Measurements from ENCODE around the gene DBNL. TPM values are rescaled to one million over a fixed set of nuclear protein-coding genes. Genes with fewer than 3 reads are reported as not detected.
"Not testable (repeated sequence)": the region's sequence is repeated elsewhere in the genome, so short reads cannot be mapped to it uniquely, and the experiment has no call there.

Gene DBNL
- total and polyA plus RNA-seq, 4 donors = 26.1 to 60.2 (median 41.5) TPM

GRCh38 chr7:44038961-44039558 is 5.4 kb upstream of the DBNL start:
- TF ChIP-seq GABPA (IDR thresholded peaks at IDR 0.05 in 1 of 2, conservative IDR thresholded peaks at IDR 0.05 in 1 of 2) (peak in 1 of 2 donors; percentile 62), FOXA1 (IDR thresholded peaks at IDR 0.05) (peak; percentile 90), SP1 (IDR thresholded peaks at IDR 0.05) (peak; percentile 60), HNF4A (conservative IDR thresholded peaks at IDR 0.05) (peak; percentile 28 to 36), FOXA2 (IDR thresholded peaks at IDR 0.05) (peak; percentile 93), NR2F2 (IDR thresholded peaks at IDR 0.05) (peak; percentile 43), RXRA (IDR thresholded peaks at IDR 0.05) (peak; percentile 55 to 70)

GRCh38 chr7:44039800-44040492 is 4.6 kb upstream of the DBNL start:
- Histone ChIP-seq H3K4me3 (ENCODE audit: low read depth in 1 of 3, low read length in 3 of 3) (peak overlapping the region in 1 of 3 donors; percentile 23), H3K4me1 (ENCODE audit: control insufficient read depth in 4 of 4, insufficient read depth in 4 of 4, low read length in 3 of 4) (peaks cover 4 to 11% (median 8%) of the 10 kb centered on the region in 4 donors)
- not testable (repeated sequence) for H3K9me3 ChIP-seq (ENCODE audit: control insufficient read depth in 4 of 4, low read length in 3 of 4); H3K36me3 ChIP-seq (ENCODE audit: control insufficient read depth in 4 of 4, insufficient read depth in 3 of 4, low read depth in 1 of 4, low read length in 3 of 4); H3K27ac ChIP-seq (ENCODE audit: low read depth in 1 of 2, low read length in 2 of 2); H3K27me3 ChIP-seq (ENCODE audit: control insufficient read depth in 4 of 4, insufficient read depth in 4 of 4, low read length in 3 of 4); DNase-seq (ENCODE audit: low spot score); H3K9ac ChIP-seq (ENCODE audit: low read depth in 1 of 2, low read length in 2 of 2)
- 44% methylated on average over 19 of the region's 40 CpGs for whole genome bisulfite sequencing

More at GRCh38 chr7:44038961-44039558, 5.4 kb upstream of the DBNL start:
- WGBS = 4% methylated on average over 21 of the region's 26 CpGs
- not testable (repeated sequence) for H3K9ac ChIP-seq (ENCODE audit: low read depth in 1 of 2, low read length in 2 of 2); H3K9me3 ChIP-seq (ENCODE audit: control insufficient read depth in 4 of 4, low read length in 3 of 4); H3K36me3 ChIP-seq (ENCODE audit: control insufficient read depth in 4 of 4, insufficient read depth in 3 of 4, low read depth in 1 of 4, low read length in 3 of 4); H3K27me3 ChIP-seq (ENCODE audit: control insufficient read depth in 4 of 4, insufficient read depth in 4 of 4, low read length in 3 of 4); H3K4me1 ChIP-seq (ENCODE audit: control insufficient read depth in 4 of 4, insufficient read depth in 4 of 4, low read length in 3 of 4)
- Histone ChIP-seq H3K4me3 (ENCODE audit: low read depth in 1 of 3, low read length in 3 of 3) (peak overlapping the region in 1 of 3 donors; percentile 7), H3K27ac (ENCODE audit: low read depth in 1 of 2, low read length in 2 of 2) (peak overlapping the region; percentile 61 to 75)
- DNase-seq (ENCODE audit: low spot score) = peak; percentile 91

GRCh38 chr7:44040493-44040891 is 4.0 kb upstream of the DBNL start:
- TF ChIP-seq CTCF (IDR thresholded peaks at IDR 0.05; ENCODE audit: low read depth, low read length, missing input control) = peak; percentile 3
- not testable (repeated sequence) for H3K27ac ChIP-seq (ENCODE audit: low read depth in 1 of 2, low read length in 2 of 2); DNase-seq (ENCODE audit: low spot score); H3K27me3 ChIP-seq (ENCODE audit: control insufficient read depth in 4 of 4, insufficient read depth in 4 of 4, low read length in 3 of 4); H3K9ac ChIP-seq (ENCODE audit: low read depth in 1 of 2, low read length in 2 of 2); H3K9me3 ChIP-seq (ENCODE audit: control insufficient read depth in 4 of 4, low read length in 3 of 4); H3K36me3 ChIP-seq (ENCODE audit: control insufficient read depth in 4 of 4, insufficient read depth in 3 of 4, low read depth in 1 of 4, low read length in 3 of 4)
- Histone ChIP-seq H3K4me1 (ENCODE audit: control insufficient read depth in 4 of 4, insufficient read depth in 4 of 4, low read length in 3 of 4) (peaks cover 5 to 16% (median 13%) of the 10 kb centered on the region in 4 donors), H3K4me3 (ENCODE audit: low read depth in 1 of 3, low read length in 3 of 3) (peak overlapping the region in 1 of 3 donors; percentile 23)
- 7% methylated on average over 46 of the region's 46 CpGs for WGBS

GRCh38 chr7:44042221-44042620 is 2.3 kb upstream of the DBNL start:
- 96% methylated on average over 2 of the region's 2 CpGs for WGBS

More at GRCh38 chr7:44042221-44042620, 2.3 kb upstream of the DBNL start:
- Histone ChIP-seq H3K4me3 (ENCODE audit: low read depth in 1 of 3, low read length in 3 of 3) (no peak overlapping the region), H3K9me3 (ENCODE audit: control insufficient read depth in 4 of 4, low read length in 3 of 4) (no peaks in the 10 kb centered on the region), H3K4me1 (ENCODE audit: control insufficient read depth in 4 of 4, insufficient read depth in 4 of 4, low read length in 3 of 4) (peaks cover 12 to 31% (median 23%) of the 10 kb centered on the region in 4 donors), H3K9ac (ENCODE audit: low read depth in 1 of 2, low read length in 2 of 2) (no peak overlapping the region), H3K27me3 (ENCODE audit: control insufficient read depth in 4 of 4, insufficient read depth in 4 of 4, low read length in 3 of 4) (no peaks in the 10 kb centered on the region), H3K27ac (ENCODE audit: low read depth in 1 of 2, low read length in 2 of 2) (no peak overlapping the region), H3K36me3 (ENCODE audit: control insufficient read depth in 4 of 4, insufficient read depth in 3 of 4, low read depth in 1 of 4, low read length in 3 of 4) (peaks cover 0 to 5% (median 0%) of the 10 kb centered on the region in 4 donors)
- TF ChIP-seq ZBTB33 (IDR thresholded peaks at IDR 0.05) (no peak), ATF3 (IDR thresholded peaks at IDR 0.05) (no peak), HNF4A (conservative IDR thresholded peaks at IDR 0.05) (no peak), JUND (IDR thresholded peaks at IDR 0.05) (no peak), SP1 (IDR thresholded peaks at IDR 0.05) (no peak)
- no peak for DNase-seq (ENCODE audit: low spot score)

Measured in liver (tissue), 9 donors.